HepG2 (cell line): ENCODE data around the gene FANCG.

Source experiments
- DPF2 ChIP-seq: sonication (generic); formaldehyde crosslinking; IDR thresholded peaks from 2 replicates; pipeline ENCODE4 v1.4.0; 2020; ENCODE audit warnings: mild to moderate bottlenecking, low read depth, missing genetic modification reagents, borderline replicate concordance
- MATR3 ChIP-seq: sonication (generic); formaldehyde crosslinking; IDR thresholded peaks from 2 replicates; pipeline ENCODE4 v1.4.0; 2020; ENCODE audit warnings: missing genetic modification reagents
- MIXL1 ChIP-seq: IDR thresholded peaks from 2 replicates; pipeline ENCODE4 v1.6.1; 2016
- NFYB ChIP-seq: sonication (generic); formaldehyde crosslinking; IDR thresholded peaks from 2 replicates; pipeline ENCODE4 v1.4.0; 2020; ENCODE audit warnings: missing genetic modification reagents
- ZFP41 ChIP-seq: sonication (generic); formaldehyde crosslinking; IDR thresholded peaks from 2 replicates; pipeline ENCODE4 v1.4.0; 2020; ENCODE audit warnings: mild to moderate bottlenecking, missing genetic modification reagents, borderline replicate concordance
- TF ChIP-seq, protein P1 (sequence below): IDR thresholded peaks from 2 replicates; pipeline ENCODE4 v1.6.1; 2012; ENCODE audit warnings: inconsistent platforms

- TF ChIP-seq NFYB (CRISPR knock-in tag) (no peak), MATR3 (CRISPR knock-in tag) (no peak), ZFP41 (no peak), MIXL1 (CRISPR knock-in tag) (no peak), DPF2 (CRISPR knock-in tag) (no peak)
- TF ChIP-seq, protein P1, sequence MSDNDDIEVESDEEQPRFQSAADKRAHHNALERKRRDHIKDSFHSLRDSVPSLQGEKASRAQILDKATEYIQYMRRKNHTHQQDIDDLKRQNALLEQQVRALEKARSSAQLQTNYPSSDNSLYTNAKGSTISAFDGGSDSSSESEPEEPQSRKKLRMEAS: no peak
These were observed 27.9 kb upstream of the FANCG start for GRCh38 chr9:35107297-35108290.
